Right renal cortex interstitium (tissue), 3 donors: Measurements from ENCODE around the gene TMEM101. TPM values are rescaled to one million over a fixed set of nuclear protein-coding genes. Genes with fewer than 3 reads are reported as not detected.
"Not testable (repeated sequence)": the region's sequence is repeated elsewhere in the genome, so short reads cannot be mapped to it uniquely, and the experiment has no call there.

Source experiments
- DNase-seq, 3 donors: peaks; one replicate each; pipeline ENCODE4 v3.0.0-alpha.2; 2013; ENCODE audit warnings: low read depth in 3 of 3, low spot score in 2 of 3
- polyA plus RNA-seq, 3 donors: library from polyadenylated mRNA; unstranded; fragments of 120-200 nt; gene quantifications; one replicate each; pipeline ENCODE4 v1.2.1, GENCODE V29; 2013; ENCODE audit not compliant: insufficient read length in 3 of 3

The TMEM101 gene
- polyA plus RNA-seq, 3 donors = 38.7 to 40.4 (median 40.0) TPM

GRCh38 chr17:44001461-44001920 lies 13.3 kb downstream of the TMEM101 start:
- DNase-seq = no peak

DNA sequence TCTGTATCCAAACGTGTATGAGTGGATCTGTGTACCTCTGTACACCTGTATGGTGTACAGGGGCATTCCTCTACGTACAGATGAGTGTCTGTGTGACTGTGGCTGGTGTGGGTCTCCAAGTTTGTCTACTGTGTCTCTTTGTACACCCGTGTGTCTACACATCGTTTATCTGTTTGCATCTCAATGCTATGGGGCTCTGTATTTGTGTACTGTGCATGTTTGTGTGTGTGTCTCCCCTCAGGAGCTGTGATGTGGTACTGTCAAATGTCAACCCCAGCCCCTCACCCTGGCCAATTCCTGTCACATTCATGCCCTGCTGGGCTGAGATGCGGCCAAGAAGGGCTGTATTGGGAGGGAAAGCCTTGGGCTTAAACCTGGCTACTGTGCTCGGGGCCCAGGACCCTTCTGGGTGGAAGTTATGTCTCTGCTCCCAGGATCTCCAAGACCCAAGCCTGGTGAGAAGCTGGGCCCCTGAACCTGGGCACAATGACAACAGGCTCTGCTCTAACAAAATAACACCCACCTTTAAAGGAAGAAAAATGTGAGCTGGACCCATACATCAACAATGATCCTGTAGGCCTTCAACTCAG lies 13.8 kb downstream of the TMEM101 start:
- DNase-seq = no peak

GRCh38 chr17:44000141-44000860 lies 14.5 kb downstream of the TMEM101 start:
- no peak for DNase-seq

DNA sequence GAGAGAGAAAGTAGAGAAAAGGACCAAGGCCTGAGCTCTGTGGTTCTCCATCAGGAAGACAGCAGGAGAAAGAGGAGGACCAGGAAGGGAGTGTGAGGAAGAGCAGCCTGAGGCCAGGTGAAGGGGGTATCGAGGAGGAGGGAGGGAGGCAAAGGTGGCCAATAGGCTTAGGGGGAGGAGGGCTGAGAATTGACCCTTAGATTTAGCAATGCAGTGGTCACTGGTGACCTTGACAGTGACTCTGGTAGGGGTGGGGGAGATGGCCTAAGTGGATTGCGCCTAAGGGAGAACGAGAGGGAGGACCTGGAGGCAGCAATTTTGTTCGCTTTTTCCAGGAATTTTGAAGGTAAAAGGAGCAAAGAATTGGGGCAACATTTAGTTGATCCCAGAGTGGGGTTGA lies 15.7 kb downstream of the TMEM101 start:
- DNase-seq = no peak

- no peak for DNase-seq
Measured at GRCh38 chr17:43998552-43998951, 16.2 kb downstream of the TMEM101 start.

- not testable (repeated sequence) for DNase-seq
Measured at GRCh38 chr17:43997180-43997579, 17.6 kb downstream of the TMEM101 start.

GRCh38 chr17:43995150-43995471 lies 19.7 kb downstream of the TMEM101 start:
- DNase-seq = no peak

DNA sequence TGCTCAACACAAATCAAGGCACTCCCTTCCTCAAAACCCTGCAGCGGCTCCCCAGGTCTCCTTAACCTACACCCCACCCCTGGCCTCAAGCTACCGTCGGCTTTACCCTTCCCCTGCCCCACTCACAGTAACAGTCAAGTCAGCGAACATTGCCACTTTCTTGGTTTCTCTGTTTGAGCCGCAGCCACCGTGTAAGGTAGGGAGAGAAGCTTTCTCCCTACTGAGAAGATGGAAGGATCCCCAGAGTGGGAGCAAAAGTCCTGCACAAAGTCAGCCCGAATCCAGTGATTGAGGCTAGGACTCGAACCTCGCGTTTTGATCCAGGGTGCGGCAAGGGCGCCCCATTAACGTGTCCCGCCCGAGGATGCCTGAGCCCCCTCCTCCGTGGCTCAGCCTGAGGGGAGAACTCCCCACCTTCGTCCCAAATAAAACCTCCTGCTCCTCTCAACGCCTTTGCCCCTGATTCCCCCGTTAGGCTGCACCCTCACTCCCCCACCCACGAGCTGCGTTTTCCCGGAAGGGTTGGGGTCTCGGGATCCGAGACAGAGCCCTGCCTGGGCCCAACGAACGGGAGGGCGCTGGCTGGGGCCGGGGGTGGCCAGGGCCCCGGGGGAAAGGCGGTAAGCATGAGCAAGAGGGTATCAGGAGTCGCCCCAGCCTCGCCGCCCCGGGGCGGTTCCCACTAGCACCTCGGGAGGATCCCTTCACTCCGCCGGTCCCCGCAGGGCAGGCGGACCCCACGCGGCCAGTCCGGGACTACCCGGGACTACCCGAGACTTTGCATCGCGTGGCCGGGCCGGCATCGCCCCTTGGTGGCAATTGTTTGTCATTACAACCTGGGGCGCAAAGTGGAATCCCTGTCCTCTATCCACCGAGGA lies 20.3 kb downstream of the TMEM101 start:
- no peak for DNase-seq

DNA sequence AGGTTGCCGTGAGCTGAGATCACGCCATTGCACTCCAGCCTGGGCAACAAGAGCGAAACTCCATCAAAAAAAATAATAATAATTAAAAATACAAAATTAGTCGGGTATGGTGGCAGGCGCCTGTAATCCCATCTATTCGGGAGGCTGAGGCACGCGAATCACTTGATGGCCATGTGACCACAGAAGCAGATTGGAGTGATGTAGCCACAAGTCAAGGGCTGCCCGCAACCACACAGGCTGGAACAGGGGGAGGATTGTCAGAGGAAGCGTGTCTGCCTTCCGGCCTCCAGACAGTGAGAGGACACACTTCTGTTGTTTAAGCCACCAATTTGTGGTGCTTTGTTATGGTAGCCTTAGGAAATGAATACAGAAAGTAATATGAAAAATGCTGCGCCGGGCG lies 22.1 kb downstream of the TMEM101 start:
- no peak for DNase-seq

DNA sequence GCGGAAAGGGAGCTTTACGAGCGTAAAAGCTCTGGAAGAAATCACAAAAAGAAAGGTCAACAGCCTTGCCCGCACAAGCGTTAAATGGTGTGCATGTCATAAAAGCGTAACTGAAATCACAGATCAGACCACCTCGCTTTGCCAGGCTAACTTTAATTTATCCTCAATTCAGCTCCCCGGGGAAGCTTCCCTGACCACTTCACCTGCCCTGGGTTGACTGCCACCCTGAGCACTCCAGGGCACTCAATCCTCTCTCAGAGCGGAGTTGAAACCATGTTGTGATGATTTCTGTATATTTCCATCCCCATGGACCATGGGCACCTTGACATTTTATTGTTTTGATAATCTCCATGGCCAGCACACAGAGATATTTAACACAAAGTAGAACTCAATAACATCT lies 26.5 kb downstream of the TMEM101 start:
- no peak for DNase-seq

GRCh38 chr17:43987131-43988021 lies 27.4 kb downstream of the TMEM101 start:
- no peak for DNase-seq

- DNase-seq = no peak
Measured at GRCh38 chr17:43986225-43986981, 28.4 kb downstream of the TMEM101 start.

GRCh38 chr17:43984521-43984920 lies 30.2 kb downstream of the TMEM101 start:
- no peak for DNase-seq

GRCh38 chr17:43983515-43984411 lies 31.0 kb downstream of the TMEM101 start:
- DNase-seq = no peak

GRCh38 chr17:43983196-43983514 lies 31.6 kb downstream of the TMEM101 start:
- no peak for DNase-seq

- no peak for DNase-seq
Measured at GRCh38 chr17:43982171-43982570, 32.6 kb downstream of the TMEM101 start.

GRCh38 chr17:43979671-43980070 lies 35.1 kb downstream of the TMEM101 start:
- no peak for DNase-seq

DNA sequence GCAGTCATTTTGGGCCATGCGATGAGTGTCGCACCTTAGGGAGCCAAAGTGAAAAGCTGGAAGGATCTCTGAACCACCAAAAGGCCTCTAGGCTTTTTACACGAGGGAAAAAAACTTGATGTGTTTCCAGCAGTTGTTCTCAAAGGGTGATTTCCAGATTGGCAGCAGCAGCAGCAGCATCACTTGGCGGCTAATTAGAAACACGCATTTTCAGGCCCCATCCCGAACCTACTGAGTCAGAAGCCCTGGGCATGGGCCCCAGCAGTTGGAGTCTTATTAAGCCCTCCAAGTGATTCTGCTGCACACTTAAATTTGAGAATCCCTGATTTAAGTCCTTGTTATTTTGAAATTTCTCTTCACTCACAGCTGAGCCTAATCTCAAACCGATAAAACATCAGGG lies 35.8 kb downstream of the TMEM101 start:
- DNase-seq = no peak

DNA sequence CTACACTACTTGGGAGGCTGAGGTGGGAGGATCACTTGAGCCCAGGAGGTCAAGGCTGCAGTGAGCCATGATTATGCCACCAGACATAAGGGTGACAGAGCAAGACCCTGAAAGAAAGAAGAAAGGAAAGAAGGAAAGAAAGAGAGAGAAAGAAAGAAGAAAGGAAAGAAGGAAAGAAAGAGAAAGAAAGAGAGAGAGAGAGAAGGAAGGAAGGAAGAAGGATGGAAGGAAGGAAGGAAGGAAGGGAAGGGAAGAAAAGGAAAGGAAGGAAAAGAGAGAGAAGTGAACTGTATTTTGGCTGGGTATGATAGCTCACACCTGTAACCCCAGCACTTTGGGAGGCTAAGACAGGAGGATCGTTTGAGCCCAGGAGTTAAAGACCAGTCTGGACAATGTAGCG lies 36.7 kb downstream of the TMEM101 start:
- no peak for DNase-seq
